Measurements from ENCODE around the gene MYH4.

GRCh38 chr17:10499950-10500349 lies 30.6 kb upstream of the MYH4 start:
- TF ChIP-seq CTCF (IDR thresholded peaks at IDR 0.05; ENCODE audit: insufficient read depth, low read depth, low read length) (no peak), EZH2 (IDR thresholded peaks at IDR 0.05; ENCODE audit: insufficient read depth, low read length) (no peak)

Data from astrocyte (in vitro differentiated cells and primary cell).